NCI-H2196 treated with DMSO at 0.1 percent for 48 hours (cell line): ENCODE data around the gene SEC24B.
A peak's percentile ranks its signal among the peaks of the same experiment; 100 is the strongest.

Experiments used
- DNase-seq: peaks from one replicate; lab custom pipeline; 2025; ENCODE audit not compliant: unreplicated experiment; lab: John Stamatoyannopoulos, UW

SEC24B gene

DNA sequence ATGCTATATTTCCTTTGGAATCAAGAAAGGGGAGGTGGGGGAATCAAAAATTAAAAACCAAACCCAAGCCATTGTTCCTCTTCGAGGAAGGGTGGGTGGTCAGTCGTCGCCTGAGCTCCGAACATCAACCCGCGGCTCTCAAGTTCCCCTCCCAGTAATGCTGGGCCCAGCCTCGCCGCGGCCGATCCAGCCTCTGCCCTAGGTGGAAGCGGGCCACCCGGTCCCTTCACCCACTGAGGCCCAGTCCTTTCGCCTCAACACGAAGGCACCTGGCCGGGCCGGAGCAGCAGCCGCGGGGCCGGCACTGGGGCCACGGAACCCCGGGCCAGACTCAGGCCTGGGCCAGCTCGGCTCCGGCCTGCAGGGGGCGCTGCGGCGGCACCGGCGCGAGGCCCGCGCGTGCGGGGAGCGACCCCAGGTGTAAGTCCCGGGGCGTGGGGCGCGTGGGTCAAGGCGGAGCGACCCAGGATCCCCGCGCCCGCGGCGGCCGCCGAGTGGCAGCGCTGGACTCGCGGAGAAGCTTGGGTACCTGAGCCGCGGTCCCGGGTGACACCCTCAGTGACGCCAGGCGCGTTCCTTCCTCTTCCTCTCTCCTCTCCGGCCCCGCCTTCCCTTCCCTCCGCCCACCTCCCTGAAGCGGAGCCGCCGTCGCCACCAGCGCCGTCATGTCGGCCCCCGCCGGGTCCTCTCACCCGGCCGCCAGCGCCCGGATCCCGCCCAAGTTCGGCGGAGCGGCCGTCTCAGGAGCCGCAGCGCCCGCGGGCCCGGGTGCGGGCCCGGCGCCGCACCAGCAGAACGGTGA lies at the start of gene SEC24B:
Gene SEC24B, plus strand, starts transcription at position 611 of the 802 bp plus-strand sequence. Its CDS starts 55 bp downstream, at position 666.
- peak; percentile 4 for DNase-seq

DNA sequence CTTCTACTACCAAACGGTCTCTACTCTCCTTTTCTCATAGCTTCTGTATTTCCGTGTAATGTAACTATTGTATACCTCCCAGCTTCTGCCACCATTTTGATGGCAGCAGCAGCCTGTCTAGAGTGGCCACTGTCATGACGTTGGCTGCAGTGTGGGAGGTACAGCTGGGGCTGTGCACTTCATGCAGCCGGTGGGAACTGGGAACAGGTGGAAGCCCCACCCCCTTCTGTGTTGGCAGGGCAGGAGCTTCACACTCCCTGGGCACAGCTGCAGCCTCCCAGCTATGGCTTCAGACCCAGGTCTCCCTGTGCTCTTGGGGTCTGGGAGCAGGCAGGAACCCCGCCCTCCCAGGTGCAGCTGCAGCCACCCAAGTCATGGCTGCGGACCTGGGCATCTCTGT lies 49.8 kb upstream of the SEC24B start:
- no peak for DNase-seq

DNA sequence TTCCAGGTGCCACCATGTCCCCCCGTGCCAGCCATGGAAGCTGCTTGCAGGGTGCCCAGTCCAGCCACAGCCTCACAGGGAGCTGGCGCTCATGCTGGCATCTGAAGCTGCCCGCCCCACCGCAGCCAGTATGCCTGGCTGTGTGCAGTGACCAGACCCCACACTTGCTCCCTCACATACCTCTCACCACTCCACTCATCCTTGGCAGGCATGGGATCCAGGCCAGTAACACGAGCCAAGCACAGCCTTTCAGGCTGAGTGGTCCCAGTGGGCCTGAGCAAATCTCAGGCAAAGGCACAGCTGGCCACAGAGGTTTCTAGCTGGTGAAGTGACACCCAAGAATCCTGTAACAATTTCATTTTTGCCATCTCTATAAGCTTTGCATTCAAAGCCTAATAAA lies 48.4 kb upstream of the SEC24B start:
- DNase-seq: no peak

DNA sequence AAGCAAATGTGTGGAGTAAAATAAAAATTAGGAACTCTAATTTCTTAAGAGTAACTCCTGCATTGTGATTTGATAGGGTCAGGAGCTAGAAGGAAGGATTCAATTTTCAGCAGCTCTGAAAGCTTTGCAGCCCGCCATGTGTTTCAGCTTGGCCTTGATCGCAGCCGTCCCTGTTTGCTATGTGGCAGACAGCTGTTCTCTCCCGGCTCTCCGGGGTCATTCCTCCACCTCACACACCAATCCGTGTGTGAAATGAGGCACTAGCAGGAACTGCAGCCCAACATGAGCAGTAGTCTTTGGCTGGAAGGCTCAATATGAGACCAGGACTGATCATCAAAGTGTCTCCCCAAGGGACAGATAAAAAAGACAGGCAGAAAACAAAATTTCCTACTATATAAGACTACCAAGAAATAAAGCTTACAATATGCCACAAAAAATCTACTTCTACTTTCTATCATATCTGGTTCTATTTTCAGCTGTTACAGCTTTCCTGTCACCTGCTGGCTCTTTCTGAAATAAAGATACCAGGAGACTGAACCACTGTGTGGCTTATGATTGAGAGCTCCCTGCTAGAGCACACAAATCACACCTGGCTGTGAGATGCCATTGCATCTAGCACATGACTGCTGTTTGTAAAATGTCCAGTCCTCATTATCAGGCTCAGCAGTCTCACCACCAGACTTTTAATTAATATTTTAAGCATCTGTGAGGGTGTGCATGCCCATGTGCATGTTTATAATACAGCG lies 44.1 kb upstream of the SEC24B start:
- DNase-seq: no peak

DNA sequence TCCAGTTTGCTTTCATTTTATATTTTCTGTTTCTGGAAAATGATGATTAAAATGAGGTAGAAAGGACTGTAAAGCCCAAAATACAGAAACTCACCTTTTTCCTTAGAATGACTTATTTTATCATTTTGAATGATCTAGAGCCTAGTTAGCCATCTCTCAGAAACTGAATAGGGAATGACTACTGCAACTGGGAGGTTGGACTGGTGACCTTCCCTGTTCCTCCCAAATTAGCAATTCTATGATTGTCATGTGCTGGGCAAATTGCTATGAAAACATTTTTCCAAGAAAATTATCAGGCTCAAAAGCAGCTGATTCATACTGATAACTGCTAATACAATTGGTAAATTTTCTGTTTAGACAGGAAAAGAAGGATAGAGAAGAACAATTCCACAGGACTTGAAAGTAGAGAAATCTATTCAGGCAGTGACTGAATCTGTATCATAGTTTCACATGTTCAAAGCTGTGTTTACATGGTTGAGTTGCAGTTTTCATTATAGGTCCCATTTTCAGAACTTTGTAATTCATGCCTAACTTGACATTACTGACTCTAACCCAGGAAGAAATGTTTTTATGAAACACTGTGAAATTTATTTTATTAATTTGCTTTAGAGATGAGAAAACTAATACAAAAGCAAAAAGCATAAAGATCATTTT lies 43.4 kb upstream of the SEC24B start:
- DNase-seq: no peak

DNA sequence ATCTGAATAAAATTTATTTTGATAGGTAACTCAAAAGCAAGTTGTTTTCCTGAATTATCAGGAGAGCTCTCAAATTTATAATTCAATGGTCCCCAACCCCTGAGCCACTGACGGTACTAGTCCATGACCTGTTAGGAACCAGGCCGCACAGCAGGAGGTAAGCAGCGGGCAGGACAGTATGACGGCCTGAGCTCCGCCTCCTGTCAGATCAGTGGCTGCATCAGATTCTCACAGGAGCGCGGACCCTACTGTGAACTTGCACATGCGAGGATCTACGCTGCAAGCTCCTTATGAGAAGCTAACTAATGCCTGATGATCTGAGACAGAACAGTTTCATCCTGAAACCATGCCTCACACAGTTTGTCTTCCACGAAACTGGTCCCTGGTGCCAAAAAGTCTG lies 37.9 kb upstream of the SEC24B start:
- DNase-seq: no peak

DNA sequence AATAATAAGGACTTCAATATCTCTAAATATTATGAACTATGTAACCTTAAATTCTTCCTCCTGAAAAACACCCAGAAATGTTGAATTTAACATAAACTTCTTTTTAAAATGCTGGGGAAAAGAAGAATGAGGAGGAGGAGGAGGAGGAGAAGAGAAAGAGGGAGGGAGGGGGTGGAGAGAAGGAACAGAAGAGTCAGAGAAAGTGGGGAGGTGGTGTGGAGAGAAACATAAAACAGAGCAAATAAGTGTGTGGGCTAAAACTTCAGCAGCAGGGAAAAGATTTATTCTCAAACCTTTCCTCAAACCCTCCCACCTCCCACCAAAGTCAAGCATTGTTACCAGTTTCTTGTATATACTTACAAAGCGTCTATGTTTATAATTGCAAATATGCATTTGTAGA lies 34.7 kb upstream of the SEC24B start:
- DNase-seq: no peak

DNA sequence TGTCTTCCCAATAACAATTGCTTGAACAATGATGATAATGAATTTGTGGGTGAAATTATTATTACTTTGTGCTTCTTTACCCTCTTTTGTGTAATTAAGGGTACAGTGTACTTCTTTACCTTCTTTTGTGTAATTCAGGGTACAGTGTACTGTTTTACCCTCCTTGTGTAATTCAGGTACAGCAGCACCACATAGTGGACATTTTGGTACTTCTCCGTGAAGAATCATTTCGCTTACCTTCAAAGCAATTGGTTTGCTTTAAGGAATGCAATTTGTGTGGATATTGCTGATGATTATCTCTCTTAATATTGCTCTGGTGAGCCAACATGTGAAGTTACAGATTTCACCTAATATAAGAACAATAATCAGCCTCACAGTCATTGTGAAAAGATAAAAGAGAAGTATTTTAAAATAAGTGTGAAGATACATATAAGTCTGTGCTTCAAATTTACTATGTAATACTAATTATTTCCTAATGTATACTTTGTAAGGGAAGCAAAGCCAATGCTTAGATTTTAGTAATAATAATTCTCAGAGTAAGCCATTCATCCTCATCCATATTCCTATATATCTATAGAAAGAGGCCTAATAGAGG lies 27.2 kb upstream of the SEC24B start:
- no peak for DNase-seq

DNA sequence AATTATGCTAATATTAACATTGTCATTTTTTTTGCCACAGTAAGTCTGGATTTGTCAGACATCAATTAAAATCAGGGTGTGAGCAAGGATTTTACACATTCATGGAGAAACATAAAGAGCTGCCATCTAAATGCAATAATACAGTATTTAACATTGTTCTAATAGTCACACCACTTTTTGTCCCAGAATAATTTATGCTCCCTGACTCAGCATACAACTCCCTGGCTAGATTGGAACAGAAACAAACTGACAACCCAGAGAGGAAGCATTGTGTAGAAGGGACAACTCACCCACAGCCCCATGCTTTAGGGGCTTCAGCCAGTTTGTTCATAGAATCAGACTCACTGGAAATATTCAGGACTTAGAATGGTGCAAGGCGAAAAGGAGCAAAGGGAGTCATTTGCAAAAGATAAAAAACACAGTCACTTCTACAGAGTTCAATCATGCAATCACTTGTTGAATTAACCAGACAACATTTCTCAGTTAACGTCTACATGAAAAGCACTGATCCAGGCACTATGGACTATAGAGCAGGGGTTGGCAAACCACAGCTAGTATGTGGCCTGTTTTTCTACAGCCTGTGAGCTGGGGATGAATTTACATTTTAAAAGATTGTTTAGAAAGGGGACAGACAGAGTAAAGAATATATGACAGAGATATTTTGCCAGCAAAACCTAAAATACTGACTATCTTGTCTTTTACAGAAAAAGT lies 26.4 kb upstream of the SEC24B start:
- no peak for DNase-seq

DNA sequence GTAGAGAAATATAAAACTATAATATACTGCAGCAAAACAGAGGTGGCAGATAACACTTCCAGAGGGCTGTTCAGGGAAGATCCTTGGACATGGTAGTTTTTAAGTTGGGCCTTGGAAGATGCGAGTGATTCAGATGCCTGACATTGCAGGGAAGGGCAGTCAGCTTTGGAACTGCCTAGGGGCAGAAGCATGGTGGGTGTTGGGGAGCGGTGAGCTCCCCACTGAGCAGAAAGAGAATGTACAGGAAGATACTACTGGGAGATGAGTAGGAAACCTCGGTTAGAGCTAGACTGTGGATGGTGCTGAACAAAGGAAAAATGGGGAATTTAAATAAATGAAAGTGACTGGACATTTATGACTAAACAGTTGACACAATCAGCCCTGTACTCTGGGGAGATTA lies 24.9 kb upstream of the SEC24B start:
- no peak for DNase-seq

DNA sequence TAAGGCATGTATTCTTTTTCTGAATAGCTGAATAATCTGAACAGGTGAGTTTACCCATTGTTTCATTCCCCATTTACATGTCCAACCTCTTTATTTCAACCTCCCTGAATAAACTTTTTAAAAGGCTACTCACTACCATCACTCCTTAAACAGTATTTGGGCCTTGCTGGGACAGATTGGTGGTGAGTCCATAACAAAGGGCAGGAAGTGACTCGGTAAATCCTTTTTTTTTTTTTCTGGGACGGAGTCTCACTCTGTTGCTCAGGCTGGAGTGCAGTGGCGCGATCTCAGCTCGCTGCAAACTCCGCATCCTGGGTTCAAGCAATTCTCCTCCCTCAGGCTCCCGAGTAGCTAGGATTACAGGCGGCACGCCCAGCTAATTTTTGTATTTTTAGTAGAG lies 23.4 kb upstream of the SEC24B start:
- no peak for DNase-seq

DNA sequence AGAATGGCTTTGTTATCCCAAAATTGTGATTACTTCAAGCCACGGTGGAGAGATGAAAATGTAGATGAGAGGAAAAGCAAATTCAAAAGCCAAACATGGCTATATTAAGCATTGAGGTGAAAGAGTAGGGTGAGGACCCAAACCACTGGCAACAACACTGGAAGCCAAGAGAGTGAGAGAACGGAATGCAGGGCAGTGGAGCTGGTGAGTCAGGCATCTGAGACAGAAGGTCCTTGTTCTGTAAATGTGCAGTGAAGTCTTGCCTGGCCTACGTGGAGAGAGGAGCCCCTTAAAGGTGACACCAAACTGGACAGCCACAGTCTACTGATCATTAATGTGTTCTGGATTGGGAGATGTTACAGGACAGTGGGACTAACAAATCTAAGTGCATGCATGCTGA lies 22.8 kb upstream of the SEC24B start:
- no peak for DNase-seq

DNA sequence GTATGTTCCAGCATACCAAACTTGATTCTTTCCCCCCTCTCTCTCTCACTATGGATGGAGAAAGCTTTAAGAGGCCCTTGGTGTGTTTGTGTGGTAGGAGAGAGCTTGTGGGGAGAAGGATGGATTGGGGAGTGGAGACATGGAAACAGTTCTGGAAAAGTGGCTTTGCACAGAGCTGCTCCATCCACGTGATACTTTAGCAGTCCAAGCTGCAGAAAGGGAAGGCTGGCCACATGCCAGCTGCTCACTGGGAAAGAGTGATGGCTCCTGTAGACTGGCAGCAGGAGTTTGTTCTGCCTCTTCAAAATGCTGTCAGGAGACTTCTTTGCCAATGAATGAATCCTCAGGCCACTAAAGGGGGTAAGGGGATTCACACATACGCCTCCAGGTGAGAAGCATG lies 21.7 kb upstream of the SEC24B start:
- DNase-seq: no peak

DNA sequence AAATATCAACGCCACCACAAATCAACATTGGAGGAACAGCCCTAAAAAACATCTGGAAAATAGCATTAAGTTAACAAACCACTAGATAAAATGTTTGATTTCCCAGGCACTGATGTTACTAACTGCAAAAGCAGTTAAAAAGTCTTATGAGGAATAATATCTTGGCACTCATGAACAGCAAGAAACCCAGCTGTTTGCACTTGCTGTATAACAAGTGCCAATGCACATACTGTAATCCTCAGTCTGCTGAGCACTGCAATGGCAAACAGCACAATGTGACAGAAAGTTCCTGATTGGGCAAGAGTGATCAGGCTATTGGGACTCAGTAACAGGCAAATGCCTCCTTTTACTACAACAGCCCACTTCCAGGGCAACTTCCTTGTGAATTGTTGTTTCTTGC lies 20.8 kb upstream of the SEC24B start:
- no peak for DNase-seq

DNA sequence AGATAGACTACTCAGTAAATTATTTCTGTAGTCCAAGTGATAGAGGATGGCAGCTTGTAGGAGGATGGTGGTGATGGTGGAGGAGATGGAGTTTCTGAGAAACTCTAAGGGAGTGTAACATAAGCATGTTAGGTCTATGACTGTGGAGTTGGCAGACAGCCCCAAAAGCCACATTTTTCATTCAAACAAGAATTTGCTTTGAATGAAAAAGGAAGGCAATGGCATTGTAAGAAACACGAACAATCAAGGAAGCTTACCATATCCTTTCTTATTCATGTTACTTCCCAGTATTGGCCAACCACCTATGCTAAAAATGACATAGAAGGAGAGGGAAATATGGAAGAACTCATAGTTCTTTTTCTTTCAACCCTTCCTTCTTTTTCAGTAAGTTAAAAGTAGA lies 18.7 kb upstream of the SEC24B start:
- DNase-seq: no peak

DNA sequence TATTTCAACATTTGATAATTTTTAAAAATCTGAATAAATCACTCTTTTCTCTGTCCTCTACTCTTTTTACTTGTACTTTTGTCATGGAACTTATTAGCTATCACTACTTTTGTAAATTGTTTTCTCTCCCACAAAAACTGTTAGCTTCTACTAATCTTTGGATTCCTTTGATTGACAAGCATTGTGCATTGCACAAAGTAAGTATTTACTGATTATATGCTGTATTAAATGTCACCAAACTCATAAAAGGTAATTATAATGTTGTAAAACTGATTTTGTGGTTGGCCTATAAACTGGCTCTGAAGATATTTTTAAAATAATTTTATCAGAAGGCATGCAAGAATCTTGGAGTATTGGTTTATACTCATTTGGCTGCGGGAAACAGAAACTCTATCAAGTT lies 15.0 kb upstream of the SEC24B start:
- DNase-seq: no peak

DNA sequence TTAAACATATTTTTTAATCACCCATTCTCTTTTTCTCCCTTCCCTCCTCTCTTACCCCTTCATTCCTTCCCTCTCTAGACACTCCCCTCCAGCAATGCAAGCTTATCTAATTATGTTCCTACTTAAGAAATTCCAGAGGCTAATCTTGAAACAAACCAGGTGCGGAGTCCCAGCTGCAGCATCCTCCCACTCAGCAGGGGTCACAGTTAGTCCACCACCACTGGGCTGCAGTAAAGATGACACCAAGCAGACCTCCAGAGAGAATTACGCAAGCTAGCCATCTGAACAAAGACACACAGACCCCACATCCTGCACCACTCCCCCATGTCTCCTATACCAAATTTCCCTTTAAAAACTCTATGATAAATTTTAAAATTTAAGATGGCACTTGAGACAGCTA lies 13.9 kb upstream of the SEC24B start:
- DNase-seq: no peak

DNA sequence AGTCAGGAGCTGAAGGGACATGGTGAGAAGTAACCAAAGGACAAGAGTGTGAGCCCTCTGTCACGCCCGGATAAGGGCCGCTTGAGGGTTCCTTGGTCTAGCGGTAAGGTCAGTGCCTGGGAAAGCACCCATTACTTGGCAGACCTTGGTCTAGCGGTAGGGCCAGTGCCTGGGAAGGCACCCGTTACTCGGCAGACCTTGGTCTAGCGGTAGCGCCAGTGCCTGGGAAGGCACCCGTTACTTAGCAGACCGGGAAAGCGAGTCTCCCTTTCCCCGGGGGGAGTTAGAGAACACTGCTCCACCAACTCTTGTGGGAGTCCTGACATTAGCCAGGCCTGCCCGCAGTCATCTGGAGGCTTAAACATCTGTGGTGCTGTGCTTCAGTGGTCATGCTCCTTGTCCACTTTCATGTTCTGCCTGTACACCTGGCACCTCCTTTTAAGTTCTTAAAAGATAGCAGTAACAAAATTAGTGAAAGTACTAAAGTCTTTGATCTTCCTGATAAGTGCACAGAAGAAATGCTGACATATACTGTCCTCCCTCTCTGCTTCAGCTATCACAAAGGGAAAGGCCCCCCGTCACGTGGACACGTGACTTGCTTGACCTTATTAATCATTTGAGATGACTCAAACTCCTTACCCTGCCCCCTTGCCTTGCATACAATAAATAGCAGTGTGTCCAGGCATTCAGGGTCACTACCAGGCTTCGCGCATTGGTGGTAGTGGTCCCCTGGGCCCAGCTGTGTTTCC lies 9.3 kb upstream of the SEC24B start:
- DNase-seq: no peak

DNA sequence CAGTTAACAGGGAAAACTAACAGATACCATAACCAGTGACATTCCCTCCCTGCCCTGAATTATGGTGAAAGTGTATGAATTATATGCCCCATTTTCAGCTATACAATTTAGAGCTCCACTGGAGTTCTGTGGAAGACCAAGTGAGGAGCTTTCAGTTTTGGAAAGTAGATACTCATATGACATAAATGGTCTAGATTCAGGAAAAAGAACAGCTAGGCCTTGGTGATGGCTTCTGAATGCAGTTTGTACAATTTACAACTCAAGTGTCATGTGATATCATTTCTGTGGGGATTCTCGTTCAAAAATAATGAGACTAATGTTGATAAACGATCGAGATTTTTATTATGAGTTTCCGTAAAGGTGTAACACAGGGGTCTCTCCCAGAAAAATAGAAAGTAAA lies 8.2 kb upstream of the SEC24B start:
- no peak for DNase-seq

DNA sequence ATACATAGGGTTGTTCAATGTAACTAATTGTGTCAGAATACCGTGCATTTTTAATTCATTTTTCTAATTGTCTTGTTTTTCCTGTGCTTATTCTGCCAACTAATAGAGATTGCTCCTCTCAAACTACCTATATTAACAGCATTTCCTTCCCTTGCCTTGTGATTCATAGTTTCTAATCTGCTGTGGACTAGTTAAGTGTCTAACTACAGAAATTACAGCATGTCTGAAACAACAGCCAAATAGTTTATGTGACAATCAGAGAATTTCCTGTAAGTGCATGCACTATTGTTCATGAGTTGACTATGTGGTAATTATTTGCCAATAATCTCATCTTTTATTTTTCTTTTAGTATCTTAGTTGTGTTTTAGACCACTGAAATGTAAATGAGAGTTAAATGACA lies 4.1 kb upstream of the SEC24B start:
- DNase-seq: no peak
